Large intestine (tissue), 3 donors: Measurements from ENCODE around the gene ZNF574. TPM values are rescaled to one million over a fixed set of nuclear protein-coding genes. Genes with fewer than 3 reads are reported as not detected.

Source experiments
- DNase-seq, 2 donors: peaks; one replicate each; pipeline versions ENCODE4 v3.0.0 to v3.0.0-alpha.2; 2013
- H3K27ac ChIP-seq: one replicate; pipeline ENCODE4 v1.5.1; 2013; ENCODE audit warnings: low read length
- H3K27me3 ChIP-seq: 2 replicates; pipeline ENCODE4 v1.6.1; 2013; ENCODE audit warnings: low read length; ENCODE audit not compliant: control insufficient read depth, insufficient read depth
- H3K36me3 ChIP-seq: 2 replicates; pipeline ENCODE4 v1.6.1; 2013; ENCODE audit warnings: low read length; ENCODE audit not compliant: control insufficient read depth, insufficient read depth
- H3K4me1 ChIP-seq: one replicate; pipeline ENCODE4 v1.6.1; 2013; ENCODE audit warnings: low read length; ENCODE audit not compliant: control insufficient read depth, insufficient read depth
- H3K4me3 ChIP-seq: one replicate; pipeline ENCODE4 v1.5.1; 2013; ENCODE audit warnings: low read length
- H3K9me3 ChIP-seq: one replicate; pipeline ENCODE4 v1.6.1; 2013; ENCODE audit warnings: mild to moderate bottlenecking, low read depth, low read length, moderate library complexity; ENCODE audit not compliant: control insufficient read depth
- WGBS: methylation state at CpG from one replicate; pipeline ENCODE4 v1.1.5; 2013; ENCODE audit warnings: low lambda C conversion rate; ENCODE audit not compliant: insufficient coverage; 5-methylcytosine and 5-hydroxymethylcytosine counted together
- polyA plus RNA-seq: library from polyadenylated mRNA; unstranded; fragments of 120-200 nt; gene quantifications from one replicate; pipeline ENCODE4 v1.2.1, GENCODE V29; 2013

The ZNF574 gene
- polyA plus RNA-seq, 1 donor = 15.1 TPM

DNA sequence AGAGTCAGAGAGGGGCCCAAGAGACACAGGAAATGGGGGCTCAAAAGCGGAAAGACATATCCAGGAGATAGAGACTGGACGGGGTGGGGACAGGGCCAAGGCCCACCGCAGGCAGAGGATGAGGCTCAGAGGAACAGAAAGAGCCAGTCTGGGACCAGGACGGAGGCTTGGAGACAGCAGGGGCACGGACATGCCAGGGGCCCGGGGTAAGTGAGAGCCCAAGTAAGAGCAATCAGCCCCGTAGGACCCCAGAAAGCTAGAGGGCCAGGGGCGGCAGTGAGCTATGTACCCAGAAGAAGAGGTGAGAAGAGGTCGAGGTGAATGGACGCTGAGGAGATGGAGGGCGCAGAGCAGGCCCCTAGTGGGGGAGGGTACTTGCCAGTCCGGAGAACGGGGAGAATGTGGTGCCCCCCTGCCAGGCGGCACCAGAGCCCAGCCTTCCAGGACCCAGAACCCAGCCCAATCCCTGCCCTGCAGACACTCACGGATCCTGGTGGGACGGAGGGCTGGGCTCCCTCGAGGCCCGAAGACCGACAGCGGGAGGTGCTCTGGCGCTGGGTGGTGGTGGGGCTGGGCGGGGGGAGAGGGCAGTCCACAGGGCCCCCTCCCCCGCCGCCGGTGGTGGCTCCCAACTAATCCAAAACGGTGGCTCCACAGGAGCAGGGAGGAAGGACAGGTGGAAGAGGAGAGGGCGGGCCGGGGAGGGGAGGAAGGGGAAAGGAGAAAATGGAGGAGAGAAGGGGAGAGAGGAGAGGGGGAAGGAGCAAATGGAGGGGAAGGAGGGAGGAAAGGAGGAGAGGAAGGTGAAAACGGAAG lies 7.0 kb upstream of the ZNF574 start:
- Histone ChIP-seq H3K27me3 (peaks cover 48% of the 10 kb centered on the region), H3K4me1 (no peaks in the 10 kb centered on the region), H3K9me3 (no peaks in the 10 kb centered on the region), H3K4me3 (peak overlapping the region; percentile 1), H3K27ac (no peak overlapping the region), H3K36me3 (no peaks in the 10 kb centered on the region)
- WGBS = no CpG with 5 or more reads among the region's 29 CpGs
- DNase-seq = no peak

DNA sequence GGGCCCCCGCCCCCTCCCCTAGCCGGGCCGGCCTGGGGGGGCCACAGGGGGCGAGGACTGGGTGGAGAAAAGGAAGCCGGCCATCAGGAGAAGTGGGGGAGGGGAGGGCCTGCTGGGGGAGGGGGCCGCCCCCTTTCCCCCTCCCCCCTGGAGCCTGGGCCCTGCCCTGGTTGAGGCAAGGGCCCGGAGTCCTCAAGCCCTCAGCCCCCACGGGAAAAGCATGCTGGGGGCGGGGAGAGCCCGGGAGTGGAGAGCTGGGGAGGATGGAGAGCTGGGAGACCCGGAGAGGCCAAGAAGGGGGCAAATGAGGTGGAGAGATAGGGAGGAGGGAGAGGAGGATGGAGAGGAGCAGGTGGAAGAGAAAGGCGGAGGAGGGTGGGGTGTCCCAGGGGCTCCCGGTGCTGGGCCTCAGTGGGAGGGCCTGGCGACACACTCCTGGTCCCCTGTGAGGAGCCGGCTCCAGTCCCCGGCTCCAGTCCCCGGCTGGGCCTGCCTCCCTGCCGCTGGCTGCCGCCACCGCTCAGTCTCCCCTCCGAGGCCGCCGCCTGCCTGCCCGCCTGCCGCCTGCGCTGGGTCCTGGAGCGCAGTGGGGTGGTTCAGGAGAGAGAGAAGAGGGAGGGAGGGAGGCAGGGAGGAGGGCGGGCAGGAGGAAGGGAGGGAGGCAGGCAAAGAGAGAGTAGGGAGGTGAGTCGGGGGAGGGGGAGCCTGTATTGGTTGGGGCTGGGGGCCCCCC lies 6.2 kb upstream of the ZNF574 start, which contains the start of gene GRIK5:
Gene GRIK5, minus strand, starts transcription at position 588 of the 733 bp plus-strand sequence. CDS start 4,436 bp downstream, outside the sequence.
- no peak for DNase-seq
- H3K27me3 ChIP-seq = peaks cover 48% of the 10 kb centered on the region
- peak within 1 kb of the TSS; percentile 23 for H3K27ac ChIP-seq
- peaks cover under 1% of the 10 kb centered on the region for H3K4me1 ChIP-seq
- no peaks in the 10 kb centered on the region for H3K36me3 ChIP-seq
- WGBS = 0% methylated on average over 1 of the region's 29 CpGs
- no peaks in the 10 kb centered on the region for H3K9me3 ChIP-seq
- H3K4me3 ChIP-seq = peak within 1 kb of the TSS; percentile 1

DNA sequence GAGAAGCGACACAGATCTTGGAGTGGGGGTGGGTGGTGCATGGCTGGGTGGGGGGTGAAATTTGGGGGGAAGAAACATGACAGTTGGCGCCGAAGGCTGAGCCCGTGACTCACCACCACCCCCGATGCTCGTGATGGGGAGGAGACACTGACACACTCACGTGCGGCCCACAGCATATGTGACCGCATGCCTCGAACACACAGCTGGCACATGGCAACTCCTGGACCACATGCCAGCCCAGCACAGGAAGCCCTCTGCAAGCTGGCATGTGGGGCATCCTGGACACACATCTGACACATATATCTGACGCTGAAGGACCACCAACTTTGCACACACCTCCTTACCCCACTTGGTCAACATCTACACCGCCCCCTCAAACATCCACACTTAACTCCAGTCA lies 4.7 kb upstream of the ZNF574 start:
- WGBS = no CpG with 5 or more reads among the region's 12 CpGs
- no peaks in the 10 kb centered on the region for H3K9me3 ChIP-seq
- no peak for DNase-seq

DNA sequence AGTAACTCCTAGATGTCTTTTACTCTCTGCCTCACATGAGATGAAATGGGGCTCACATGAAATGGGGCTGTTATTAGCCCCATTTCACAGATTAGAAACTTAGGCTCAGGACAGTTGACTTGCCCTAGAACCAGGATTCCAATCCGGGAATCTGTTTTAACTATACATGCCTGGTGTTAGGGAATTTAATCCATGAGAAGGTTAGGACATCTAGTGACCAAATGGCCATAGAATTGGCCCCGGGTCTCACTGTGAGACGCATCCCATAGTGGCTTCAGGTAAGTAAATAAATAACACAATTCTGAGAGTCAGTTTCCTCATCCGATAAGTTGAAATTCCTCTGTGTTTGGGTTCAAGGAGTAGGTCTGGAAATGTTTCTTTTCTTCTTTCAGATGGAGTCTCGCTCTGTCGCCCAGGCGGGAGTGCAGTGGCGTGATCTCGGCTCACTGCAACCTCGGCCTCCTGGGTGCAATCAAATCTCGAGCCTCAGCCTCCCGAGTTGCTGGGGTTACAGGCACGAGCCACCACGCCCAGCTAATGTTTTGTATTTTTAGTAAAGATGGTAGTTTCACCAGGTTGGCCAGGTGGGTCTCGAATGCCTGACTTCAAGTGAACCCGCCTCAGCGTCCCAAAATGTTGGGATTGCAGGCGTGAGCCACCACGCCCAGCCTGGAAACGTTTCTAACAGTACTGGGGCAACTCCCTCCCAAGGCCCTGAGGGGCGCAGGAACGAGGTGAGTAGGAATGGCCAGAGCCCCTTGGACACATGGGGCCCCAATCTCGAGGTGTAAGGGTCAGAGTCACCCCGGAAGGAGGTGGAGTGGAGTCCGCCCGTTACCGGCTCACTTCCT lies 1.2 kb upstream of the ZNF574 start:
- peaks cover 13% of the 10 kb centered on the region for H3K4me1 ChIP-seq
- H3K27me3 ChIP-seq = peaks cover 12% of the 10 kb centered on the region
- no peaks in the 10 kb centered on the region for H3K9me3 ChIP-seq
- H3K4me3 ChIP-seq = peak overlapping the region; percentile 71
- DNase-seq = peak; percentile 57 to 85
- H3K36me3 ChIP-seq = peaks cover 14% of the 10 kb centered on the region
- H3K27ac ChIP-seq = peak overlapping the region; percentile 99
- WGBS = no CpG with 5 or more reads among the region's 27 CpGs

More for the DNA sequence above, 4.7 kb upstream of the ZNF574 start:
- no peak overlapping the region for H3K4me3 ChIP-seq
- peaks cover 45% of the 10 kb centered on the region for H3K27me3 ChIP-seq
- no peak overlapping the region for H3K27ac ChIP-seq
- peaks cover 5% of the 10 kb centered on the region for H3K4me1 ChIP-seq
- H3K36me3 ChIP-seq = no peaks in the 10 kb centered on the region

DNA sequence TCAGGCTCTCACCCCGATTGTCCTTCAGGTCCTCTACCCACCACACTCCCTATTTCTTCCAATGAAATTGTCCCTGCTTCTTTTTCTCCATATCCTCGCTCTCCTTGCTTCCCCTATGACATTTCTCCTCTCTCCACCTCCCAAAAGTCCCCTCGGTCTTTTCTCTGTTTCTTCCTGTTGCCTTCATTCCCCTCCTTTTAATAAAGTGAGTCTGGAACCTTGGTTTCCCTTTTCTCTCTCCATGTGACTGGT lies 676 bp upstream of the ZNF574 start:
- WGBS = 0% methylated on average over 3 of the region's 3 CpGs
- H3K27me3 ChIP-seq = peaks cover 7% of the 10 kb centered on the region
- no peak for DNase-seq
- peak overlapping the region; percentile 71 for H3K4me3 ChIP-seq
- H3K36me3 ChIP-seq = peaks cover 20% of the 10 kb centered on the region
- peak overlapping the region; percentile 99 for H3K27ac ChIP-seq
- H3K4me1 ChIP-seq = peaks cover 13% of the 10 kb centered on the region
- H3K9me3 ChIP-seq = no peaks in the 10 kb centered on the region

DNA sequence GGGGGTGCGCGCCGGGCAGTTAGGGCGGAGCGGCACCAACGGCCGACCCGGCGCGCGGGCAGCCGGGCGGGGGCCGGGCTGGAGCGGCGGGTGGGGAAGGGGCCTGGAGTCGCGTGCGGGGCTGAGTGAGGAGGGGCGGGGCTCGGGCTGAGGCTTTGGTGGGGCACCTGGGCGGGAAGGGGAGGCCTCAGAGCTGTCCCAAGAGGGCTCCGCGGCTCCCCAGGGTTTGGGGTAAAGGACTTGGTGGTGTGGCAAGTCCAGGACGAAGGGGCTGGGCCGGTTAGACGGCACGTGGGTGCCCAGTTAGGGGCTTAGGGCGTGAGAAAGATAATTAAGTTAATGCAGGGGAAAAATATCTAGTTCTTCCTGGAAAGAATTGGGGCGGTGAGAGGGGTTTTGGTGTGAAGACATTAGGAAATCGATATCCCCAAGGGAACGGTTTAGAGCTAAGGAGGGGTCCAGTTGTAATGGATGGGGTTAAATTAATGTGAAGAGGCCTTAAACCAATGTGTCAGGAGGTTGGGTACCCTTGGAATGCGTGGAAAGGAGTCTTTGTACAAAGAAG lies 496 bp downstream of the ZNF574 start:
- Histone ChIP-seq H3K4me3 (peak overlapping the region; percentile 71), H3K36me3 (peaks cover 31% of the 10 kb centered on the region), H3K27me3 (no peaks in the 10 kb centered on the region), H3K9me3 (no peaks in the 10 kb centered on the region), H3K27ac (peak overlapping the region; percentile 36), H3K4me1 (peaks cover 13% of the 10 kb centered on the region)
- 2% methylated on average over 7 of the region's 33 CpGs for WGBS
- no peak for DNase-seq

DNA sequence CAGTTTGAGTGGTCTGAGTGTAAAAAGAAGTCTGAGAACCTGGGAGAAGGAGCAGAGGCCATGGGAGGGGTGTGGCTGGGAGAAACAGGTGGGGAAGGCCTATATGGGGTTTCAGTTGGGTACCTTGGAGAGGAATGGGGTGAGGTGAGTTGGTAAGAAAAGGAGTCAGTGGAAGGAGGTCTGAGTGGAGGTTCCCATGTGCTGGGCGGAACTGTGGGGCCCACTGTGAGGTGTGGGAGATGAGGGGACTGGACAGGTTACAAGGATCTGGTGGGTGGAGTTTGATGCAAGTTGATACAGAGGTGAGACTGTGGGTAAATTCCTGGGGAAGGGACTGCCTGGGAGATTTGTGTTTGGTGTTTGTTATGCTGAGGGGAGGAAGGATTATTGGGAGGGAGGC lies 2.1 kb downstream of the ZNF574 start:
- H3K4me1 ChIP-seq = peaks cover 13% of the 10 kb centered on the region
- peaks cover 33% of the 10 kb centered on the region for H3K36me3 ChIP-seq
- WGBS = no CpG with 5 or more reads among the region's 1 CpG

DNA sequence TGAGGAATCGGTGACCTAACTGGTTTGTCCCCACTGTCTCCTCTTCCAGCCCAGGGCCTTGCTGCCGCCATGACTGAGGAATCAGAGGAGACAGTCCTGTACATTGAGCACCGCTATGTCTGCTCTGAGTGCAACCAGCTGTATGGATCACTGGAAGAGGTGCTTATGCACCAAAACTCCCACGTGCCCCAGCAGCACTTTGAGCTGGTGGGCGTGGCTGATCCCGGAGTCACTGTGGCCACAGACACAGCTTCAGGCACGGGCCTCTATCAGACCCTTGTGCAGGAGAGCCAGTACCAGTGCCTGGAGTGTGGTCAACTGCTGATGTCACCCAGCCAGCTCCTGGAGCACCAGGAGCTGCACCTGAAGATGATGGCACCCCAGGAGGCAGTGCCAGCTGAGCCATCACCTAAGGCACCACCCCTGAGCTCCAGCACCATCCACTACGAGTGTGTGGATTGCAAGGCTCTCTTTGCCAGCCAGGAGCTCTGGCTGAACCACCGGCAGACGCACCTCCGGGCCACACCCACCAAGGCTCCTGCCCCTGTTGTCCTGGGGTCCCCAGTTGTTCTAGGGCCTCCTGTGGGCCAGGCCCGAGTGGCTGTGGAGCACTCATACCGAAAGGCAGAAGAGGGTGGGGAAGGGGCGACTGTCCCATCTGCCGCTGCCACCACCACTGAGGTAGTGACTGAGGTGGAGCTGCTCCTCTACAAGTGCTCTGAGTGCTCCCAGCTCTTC lies 2.7 kb downstream of the ZNF574 start:
- Histone ChIP-seq H3K4me3 (no peak overlapping the region), H3K36me3 (peaks cover 35% of the 10 kb centered on the region), H3K27me3 (no peaks in the 10 kb centered on the region), H3K9me3 (no peaks in the 10 kb centered on the region), H3K4me1 (peaks cover 13% of the 10 kb centered on the region), H3K27ac (no peak overlapping the region)
- DNase-seq = no peak
- whole genome bisulfite sequencing = no CpG with 5 or more reads among the region's 15 CpGs

More for the DNA sequence above, 2.1 kb downstream of the ZNF574 start:
- no peak overlapping the region for H3K27ac ChIP-seq
- no peak for DNase-seq
- no peaks in the 10 kb centered on the region for H3K9me3 ChIP-seq
- no peak overlapping the region for H3K4me3 ChIP-seq
- no peaks in the 10 kb centered on the region for H3K27me3 ChIP-seq

DNA sequence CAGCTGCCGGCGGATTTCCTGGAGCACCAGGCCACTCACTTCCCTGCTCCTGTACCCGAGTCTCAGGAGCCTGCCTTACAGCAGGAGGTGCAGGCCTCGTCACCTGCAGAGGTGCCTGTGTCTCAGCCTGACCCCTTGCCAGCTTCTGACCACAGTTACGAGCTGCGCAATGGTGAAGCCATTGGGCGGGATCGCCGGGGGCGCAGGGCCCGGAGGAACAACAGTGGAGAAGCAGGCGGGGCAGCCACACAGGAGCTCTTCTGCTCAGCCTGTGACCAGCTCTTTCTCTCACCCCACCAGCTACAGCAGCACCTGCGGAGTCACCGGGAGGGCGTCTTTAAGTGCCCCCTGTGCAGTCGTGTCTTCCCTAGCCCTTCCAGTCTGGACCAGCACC lies 3.3 kb downstream of the ZNF574 start:
- Histone ChIP-seq H3K27ac (no peak overlapping the region), H3K36me3 (peaks cover 35% of the 10 kb centered on the region), H3K4me1 (peaks cover 13% of the 10 kb centered on the region), H3K27me3 (no peaks in the 10 kb centered on the region), H3K4me3 (no peak overlapping the region), H3K9me3 (no peaks in the 10 kb centered on the region)
- no peak for DNase-seq
- 100% methylated on average over 1 of the region's 16 CpGs for WGBS
